NT2/D1 (cell line): ENCODE results near the gene EIF3A.

Source experiments
- SUZ12 ChIP-seq: IDR thresholded peaks from 2 replicates; pipeline ENCODE4 v1.6.1; 2011; ENCODE audit not compliant: insufficient read length, insufficient read depth; ENCODE audit errors: extremely low read depth
- YY1 ChIP-seq: IDR thresholded peaks from 2 replicates; pipeline ENCODE4 v1.6.1; 2011; ENCODE audit not compliant: insufficient read length, insufficient read depth
- ZNF274 ChIP-seq: IDR thresholded peaks from 2 replicates; pipeline ENCODE4 v1.6.1; 2011; ENCODE audit warnings: mild to moderate bottlenecking, low read depth, low read length

- TF ChIP-seq ZNF274 = no peak
- no peak for TF ChIP-seq YY1
- no peak for TF ChIP-seq SUZ12
Observed at GRCh38 chr10:119061352-119061751, 19.3 kb downstream of the EIF3A start.
